ENCODE results near the gene CCL1.

CCL1 gene

DNA sequence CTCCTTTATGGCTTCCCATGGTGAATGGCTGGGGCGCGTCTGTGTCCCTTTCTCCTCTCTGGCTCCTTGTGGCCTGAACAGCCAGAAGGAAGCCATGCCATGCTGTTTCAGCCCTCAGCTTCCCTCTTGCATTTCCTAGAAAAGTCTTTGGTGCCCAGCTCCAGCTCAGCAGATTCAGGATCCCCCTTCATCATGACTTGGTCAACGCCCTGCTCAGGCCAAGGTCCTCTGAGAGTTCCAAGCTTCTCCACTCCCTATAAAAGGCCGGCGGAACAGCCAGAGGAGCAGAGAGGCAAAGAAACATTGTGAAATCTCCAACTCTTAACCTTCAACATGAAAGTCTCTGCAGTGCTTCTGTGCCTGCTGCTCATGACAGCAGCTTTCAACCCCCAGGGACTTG lies 6.8 kb downstream of the CCL1 start, which contains the start of gene CCL13:
TSS of gene CCL13 (plus strand) at position 287 of the 400 bp plus-strand sequence. CDS start at position 334, 47 bp downstream.
- H3K4me3 ChIP-seq (ENCODE audit: low read depth, low read length), result no peak within 1 kb of the TSS
- TF ChIP-seq, protein P1, sequence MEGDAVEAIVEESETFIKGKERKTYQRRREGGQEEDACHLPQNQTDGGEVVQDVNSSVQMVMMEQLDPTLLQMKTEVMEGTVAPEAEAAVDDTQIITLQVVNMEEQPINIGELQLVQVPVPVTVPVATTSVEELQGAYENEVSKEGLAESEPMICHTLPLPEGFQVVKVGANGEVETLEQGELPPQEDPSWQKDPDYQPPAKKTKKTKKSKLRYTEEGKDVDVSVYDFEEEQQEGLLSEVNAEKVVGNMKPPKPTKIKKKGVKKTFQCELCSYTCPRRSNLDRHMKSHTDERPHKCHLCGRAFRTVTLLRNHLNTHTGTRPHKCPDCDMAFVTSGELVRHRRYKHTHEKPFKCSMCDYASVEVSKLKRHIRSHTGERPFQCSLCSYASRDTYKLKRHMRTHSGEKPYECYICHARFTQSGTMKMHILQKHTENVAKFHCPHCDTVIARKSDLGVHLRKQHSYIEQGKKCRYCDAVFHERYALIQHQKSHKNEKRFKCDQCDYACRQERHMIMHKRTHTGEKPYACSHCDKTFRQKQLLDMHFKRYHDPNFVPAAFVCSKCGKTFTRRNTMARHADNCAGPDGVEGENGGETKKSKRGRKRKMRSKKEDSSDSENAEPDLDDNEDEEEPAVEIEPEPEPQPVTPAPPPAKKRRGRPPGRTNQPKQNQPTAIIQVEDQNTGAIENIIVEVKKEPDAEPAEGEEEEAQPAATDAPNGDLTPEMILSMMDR (IDR thresholded peaks at IDR 0.05; ENCODE audit: low read depth, low read length), result no peak

DNA sequence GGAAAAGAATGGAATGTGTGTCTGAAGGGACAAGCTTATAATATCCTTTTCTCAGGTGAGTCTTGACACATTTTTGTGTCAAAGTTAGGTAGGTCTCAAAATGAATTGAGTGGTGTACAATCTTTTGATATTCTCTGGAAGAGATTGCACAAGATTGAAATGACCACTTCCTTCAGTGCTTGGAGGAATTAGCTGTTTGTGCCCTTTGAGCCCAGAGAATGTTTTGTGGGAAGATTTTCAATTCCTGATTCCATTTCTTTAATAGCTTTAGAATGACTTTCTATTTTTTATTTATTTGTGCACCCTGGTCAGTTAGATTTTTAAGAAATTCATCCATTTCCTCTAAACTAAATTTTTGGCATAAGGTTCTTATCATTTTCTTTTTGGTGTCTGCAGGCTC lies 8.4 kb downstream of the CCL1 start:
- H3K27me3 ChIP-seq (ENCODE audit: insufficient read depth, low read depth, severe bottlenecking), result peaks cover 86% of the 10 kb centered on the region
- no peak overlapping the region for H3K4me3 ChIP-seq (ENCODE audit: low read depth, low read length)
- H3K9me3 ChIP-seq (ENCODE audit: severe bottlenecking), result no peaks in the 10 kb centered on the region
- DNase-seq, result no peak
- H3K36me3 ChIP-seq, result no peaks in the 10 kb centered on the region
- no peak overlapping the region for H3K27ac ChIP-seq
- TF ChIP-seq, protein P1 (IDR thresholded peaks at IDR 0.05; ENCODE audit: low read depth, low read length), result no peak

More for the DNA sequence above, 6.8 kb downstream of the CCL1 start, which contains the start of gene CCL13:
- Histone ChIP-seq H3K27ac (no peak within 1 kb of the TSS), H3K9me3 (ENCODE audit: severe bottlenecking) (no peaks in the 10 kb centered on the region), H3K27me3 (ENCODE audit: insufficient read depth, low read depth, severe bottlenecking) (peaks cover 86% of the 10 kb centered on the region), H3K36me3 (no peaks in the 10 kb centered on the region)
- DNase-seq, result no peak

DNA sequence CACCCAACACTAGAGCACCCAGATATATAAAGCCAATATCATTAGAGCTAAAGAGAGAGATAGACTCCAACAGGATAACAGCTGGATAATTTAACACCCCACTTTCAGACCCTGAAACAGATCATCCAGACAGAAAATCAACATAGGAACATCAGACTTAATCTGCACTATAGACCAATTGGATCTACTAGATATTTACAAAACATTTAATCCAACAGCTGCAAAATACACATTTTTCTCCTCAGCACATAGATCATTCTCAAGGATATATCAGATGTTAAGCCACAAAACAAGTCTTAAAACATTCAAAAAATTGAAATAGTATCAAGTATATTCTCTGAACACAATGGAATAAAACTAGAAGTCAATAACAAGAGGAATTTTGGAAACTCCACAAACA lies 10.8 kb downstream of the CCL1 start:
- TF ChIP-seq, protein P1 (IDR thresholded peaks at IDR 0.05; ENCODE audit: low read depth, low read length), result no peak
- peaks cover 77% of the 10 kb centered on the region for H3K27me3 ChIP-seq (ENCODE audit: insufficient read depth, low read depth, severe bottlenecking)
- no peak for DNase-seq

DNA sequence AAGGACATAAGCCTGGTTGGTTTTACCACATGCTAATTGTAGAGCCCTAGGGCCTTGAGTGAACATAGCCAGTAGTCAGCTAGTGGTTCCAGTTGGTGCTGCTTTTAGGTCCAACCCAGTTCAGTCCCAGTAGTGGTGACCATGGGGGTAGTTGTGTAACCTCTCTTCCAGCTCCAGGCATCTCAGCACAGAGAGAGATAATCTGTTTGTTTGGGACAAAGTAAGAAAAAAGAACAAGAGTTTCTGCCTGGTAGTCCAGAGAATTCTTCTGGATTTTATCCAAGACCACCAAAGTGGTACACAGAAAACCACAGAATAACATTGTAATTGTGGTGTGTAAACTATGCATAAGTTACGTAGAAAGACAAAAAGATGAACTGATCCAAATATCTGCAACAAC lies 11.9 kb downstream of the CCL1 start:
- Histone ChIP-seq H3K27me3 (ENCODE audit: insufficient read depth, low read depth, severe bottlenecking) (peaks cover 75% of the 10 kb centered on the region), H3K4me3 (ENCODE audit: low read depth, low read length) (no peak overlapping the region), H3K36me3 (no peaks in the 10 kb centered on the region), H3K27ac (no peak overlapping the region), H3K9me3 (ENCODE audit: severe bottlenecking) (no peaks in the 10 kb centered on the region)
- no peak for DNase-seq
- TF ChIP-seq, protein P1 (IDR thresholded peaks at IDR 0.05; ENCODE audit: low read depth, low read length), result no peak

More for the DNA sequence above, 10.8 kb downstream of the CCL1 start:
- Histone ChIP-seq H3K36me3 (no peaks in the 10 kb centered on the region), H3K9me3 (ENCODE audit: severe bottlenecking) (no peaks in the 10 kb centered on the region), H3K27ac (no peak overlapping the region), H3K4me3 (ENCODE audit: low read depth, low read length) (no peak overlapping the region)

DNA sequence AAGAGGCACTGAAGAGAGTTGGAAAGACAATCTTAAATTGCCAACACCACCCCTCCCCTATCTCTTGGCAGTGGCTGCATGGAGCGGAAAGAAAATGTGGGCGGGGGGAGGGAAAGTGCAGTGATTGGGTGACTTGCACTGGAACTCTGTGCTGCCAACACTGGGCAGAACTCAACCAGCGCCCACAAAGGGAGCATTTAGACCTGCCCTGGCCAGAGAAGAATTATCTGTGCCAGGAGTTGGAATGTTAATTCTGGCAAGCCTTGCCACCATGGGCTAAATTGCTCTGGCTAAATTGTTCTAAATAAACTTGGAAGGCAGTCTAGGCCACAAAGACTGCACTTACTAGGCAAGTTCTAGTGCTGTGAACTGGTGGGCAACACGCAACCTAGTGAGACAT lies 13.3 kb downstream of the CCL1 start:
- TF ChIP-seq, protein P1 (IDR thresholded peaks at IDR 0.05; ENCODE audit: low read depth, low read length), result no peak
- no peaks in the 10 kb centered on the region for H3K9me3 ChIP-seq (ENCODE audit: severe bottlenecking)
- DNase-seq, result no peak
- H3K27ac ChIP-seq, result no peak overlapping the region
- no peak overlapping the region for H3K4me3 ChIP-seq (ENCODE audit: low read depth, low read length)
- peaks cover 74% of the 10 kb centered on the region for H3K27me3 ChIP-seq (ENCODE audit: insufficient read depth, low read depth, severe bottlenecking)
- H3K36me3 ChIP-seq, result no peaks in the 10 kb centered on the region

DNA sequence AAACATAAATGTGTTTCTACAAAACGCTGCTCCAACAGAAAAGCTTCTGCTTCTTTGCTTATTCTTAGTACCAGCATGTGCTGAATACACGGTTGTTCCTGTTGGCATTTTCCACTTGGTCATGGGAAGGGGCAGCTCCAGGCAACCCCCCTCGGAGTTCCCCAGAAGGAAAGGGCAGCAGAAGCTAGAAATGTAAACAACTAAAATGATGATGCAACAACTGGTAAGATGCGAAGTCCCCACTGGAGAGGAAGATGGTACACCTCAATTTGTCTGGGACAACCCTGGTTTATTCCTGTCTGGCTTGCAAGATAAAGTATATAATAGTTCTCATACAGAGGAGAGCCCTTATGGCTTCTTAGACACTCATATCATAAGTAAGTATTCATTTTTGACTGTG lies 16.0 kb downstream of the CCL1 start:
- H3K27me3 ChIP-seq (ENCODE audit: insufficient read depth, low read depth, severe bottlenecking), result peaks cover 71% of the 10 kb centered on the region
- H3K36me3 ChIP-seq, result no peaks in the 10 kb centered on the region
- no peak overlapping the region for H3K4me3 ChIP-seq (ENCODE audit: low read depth, low read length)
- DNase-seq, result no peak
- H3K9me3 ChIP-seq (ENCODE audit: severe bottlenecking), result no peaks in the 10 kb centered on the region
- H3K27ac ChIP-seq, result no peak overlapping the region
- TF ChIP-seq, protein P1 (IDR thresholded peaks at IDR 0.05; ENCODE audit: low read depth, low read length), result no peak
